ENCODE results near the gene TNRC6A. TPM values are rescaled to one million over a fixed set of nuclear protein-coding genes. Genes with fewer than 3 reads are reported as not detected.
"Not testable (repeated sequence)": the region's sequence is repeated elsewhere in the genome, so short reads cannot be mapped to it uniquely, and the experiment has no call there.

TNRC6A gene
- total RNA-seq, 2 experiments from 2014 or later = 47.4 to 49.3 TPM

- no peak overlapping the region for H3K27ac Mint-ChIP-seq
Measured at GRCh38 chr16:24833352-24833751, 103.9 kb downstream of the TNRC6A start.

GRCh38 chr16:24834459-24835335 lies 105.2 kb downstream of the TNRC6A start:
- Mint-ChIP-seq H3K4me3 (no peak overlapping the region), H3K4me1 (no peaks in the 10 kb centered on the region), H3K27ac (no peak overlapping the region), H3K36me3 (ENCODE audit: low read depth) (no peaks in the 10 kb centered on the region), H3K9me3 (no peaks in the 10 kb centered on the region), H3K27me3 (no peaks in the 10 kb centered on the region)
- CTCF ChIA-PET = interaction anchor here (0.8 to 1.5 kb wide), 2 partner anchors 9 to 60 kb away, joined by 3 to 5 read pairs; no protein-coding TSS in a partner anchor
- POLR2A ChIA-PET = no interaction called here
- no peak for DNase-seq

More at GRCh38 chr16:24833352-24833751, 103.9 kb downstream of the TNRC6A start:
- no peaks in the 10 kb centered on the region for H3K9me3 Mint-ChIP-seq
- no peaks in the 10 kb centered on the region for H3K27me3 Mint-ChIP-seq
- DNase-seq = no peak
- ChIA-PET POLR2A (no interaction called here), CTCF (interaction anchor here (0.7 kb wide), 1 partner anchor 445 kb away, joined by 3 read pairs; no protein-coding TSS in a partner anchor)
- H3K4me1 Mint-ChIP-seq = no peaks in the 10 kb centered on the region
- no peak overlapping the region for H3K4me3 Mint-ChIP-seq
- H3K36me3 Mint-ChIP-seq (ENCODE audit: low read depth) = no peaks in the 10 kb centered on the region

GRCh38 chr16:24836836-24837235 lies 107.4 kb downstream of the TNRC6A start:
- no peak for DNase-seq
- POLR2A ChIA-PET = no interaction called here
- Mint-ChIP-seq H3K27me3 (no peaks in the 10 kb centered on the region), H3K4me3 (no peak overlapping the region), H3K4me1 (no peaks in the 10 kb centered on the region), H3K27ac (no peak overlapping the region), H3K36me3 (ENCODE audit: low read depth) (no peaks in the 10 kb centered on the region), H3K9me3 (no peaks in the 10 kb centered on the region)
- CTCF ChIA-PET = interaction anchor here (0.5 kb wide), 1 partner anchor 73 kb away, joined by 3 read pairs; no protein-coding TSS in a partner anchor

GRCh38 chr16:24837969-24838368 lies 108.5 kb downstream of the TNRC6A start:
- Mint-ChIP-seq H3K27ac (no peak overlapping the region), H3K36me3 (ENCODE audit: low read depth) (no peaks in the 10 kb centered on the region), H3K4me1 (no peaks in the 10 kb centered on the region), H3K9me3 (no peaks in the 10 kb centered on the region), H3K4me3 (no peak overlapping the region), H3K27me3 (no peaks in the 10 kb centered on the region)
- DNase-seq = no peak
- POLR2A ChIA-PET = no interaction called here
- CTCF ChIA-PET = interaction anchor here (1.0 kb wide), 1 partner anchor 63 kb away, joined by 4 read pairs; no protein-coding TSS in a partner anchor

- ChIA-PET POLR2A (no interaction called here), CTCF (interaction anchor here (0.6 to 1.0 kb wide), 2 partner anchors 62 to 174 kb away, joined by 3 to 4 read pairs; no protein-coding TSS in a partner anchor)
- H3K27ac Mint-ChIP-seq = no peak overlapping the region
- H3K27me3 Mint-ChIP-seq = no peaks in the 10 kb centered on the region
- no peaks in the 10 kb centered on the region for H3K4me1 Mint-ChIP-seq
- DNase-seq = no peak
- no peaks in the 10 kb centered on the region for H3K9me3 Mint-ChIP-seq
- no peak overlapping the region for H3K4me3 Mint-ChIP-seq
- no peaks in the 10 kb centered on the region for H3K36me3 Mint-ChIP-seq (ENCODE audit: low read depth)
Measured at GRCh38 chr16:24838554-24839266, 109.3 kb downstream of the TNRC6A start.

DNA sequence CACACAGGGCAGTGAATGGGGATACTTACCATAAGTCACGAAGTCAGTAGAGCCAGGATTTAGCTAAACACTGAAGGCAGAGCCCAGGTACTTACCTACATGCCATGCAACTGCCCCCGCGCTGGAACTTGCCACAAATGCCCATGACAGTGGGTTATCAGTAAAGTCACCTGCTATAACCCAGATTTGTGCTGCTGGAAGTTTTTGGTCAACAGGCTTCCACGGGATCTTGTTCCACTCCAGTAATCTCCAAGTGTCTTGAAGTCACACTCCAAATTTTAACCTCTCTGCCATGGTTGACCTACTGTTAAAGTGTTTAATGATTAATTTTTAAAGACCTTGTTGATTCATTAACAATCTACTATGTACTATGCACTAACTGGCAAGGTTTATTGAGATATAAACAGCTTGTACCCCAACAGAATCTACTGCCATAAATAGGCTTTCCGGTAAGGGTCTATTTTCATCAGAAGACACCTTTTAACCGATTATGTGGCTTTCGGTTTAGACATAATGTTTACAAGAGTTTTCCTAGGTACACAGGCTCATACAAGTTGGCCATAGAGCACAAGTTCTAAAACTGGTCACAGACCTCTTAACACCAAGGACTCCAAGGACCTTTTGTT lies 110.0 kb downstream of the TNRC6A start:
- no peak for DNase-seq
- H3K9me3 Mint-ChIP-seq = no peaks in the 10 kb centered on the region
- no peaks in the 10 kb centered on the region for H3K27me3 Mint-ChIP-seq
- no peak overlapping the region for H3K27ac Mint-ChIP-seq
- no peak overlapping the region for H3K4me3 Mint-ChIP-seq
- no peaks in the 10 kb centered on the region for H3K4me1 Mint-ChIP-seq
- H3K36me3 Mint-ChIP-seq (ENCODE audit: low read depth) = no peaks in the 10 kb centered on the region
- CTCF ChIA-PET = no interaction called here
- POLR2A ChIA-PET = no interaction called here

- H3K4me3 Mint-ChIP-seq = no peak overlapping the region
Measured at GRCh38 chr16:24841291-24841690, 111.8 kb downstream of the TNRC6A start.

DNA sequence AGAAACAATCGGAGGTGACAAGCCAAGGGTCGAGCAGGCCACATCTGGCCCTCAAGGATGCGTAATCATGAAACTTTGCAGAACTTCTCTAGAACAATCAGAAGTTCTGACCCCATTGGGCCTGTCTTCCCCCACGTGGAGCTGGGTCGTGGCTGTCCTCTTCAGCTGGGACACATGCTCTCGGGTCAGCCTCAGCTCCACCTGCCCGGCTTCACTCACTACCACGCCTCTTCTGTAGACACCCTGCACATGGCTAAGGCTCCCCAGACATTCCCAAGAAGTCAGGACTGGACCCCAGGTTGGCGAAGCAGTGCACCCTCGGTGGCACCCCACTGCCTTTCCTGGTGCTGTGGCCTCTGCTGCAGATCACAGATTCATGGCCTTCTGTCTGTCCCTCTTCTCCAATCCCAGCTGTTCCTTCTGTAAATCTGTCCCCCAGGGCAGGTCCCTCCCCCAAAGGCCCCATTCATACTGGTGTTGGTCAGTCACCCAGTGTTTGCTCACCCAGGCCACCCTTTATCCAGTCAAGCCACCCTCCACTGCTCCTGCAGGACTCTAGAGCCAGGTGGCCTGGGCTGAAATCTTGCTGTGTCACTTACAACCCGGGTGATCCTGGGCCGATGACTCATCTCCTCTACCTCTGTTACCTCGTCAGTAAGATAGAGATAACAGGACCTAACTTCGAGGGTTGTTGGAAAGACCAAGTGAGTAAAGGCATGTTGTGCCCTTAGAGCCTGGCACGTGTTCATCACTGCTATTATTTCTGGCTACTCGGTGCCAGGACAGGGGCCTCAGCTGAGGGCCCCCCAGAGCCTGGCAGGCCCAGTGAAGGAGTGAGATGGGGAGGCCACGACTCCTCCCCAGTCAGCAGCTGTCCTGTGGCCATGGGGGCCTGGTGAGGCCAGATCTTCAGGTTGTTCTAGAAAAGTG lies 114.9 kb downstream of the TNRC6A start:
- H3K4me3 Mint-ChIP-seq = no peak overlapping the region
- peaks cover 3% of the 10 kb centered on the region for H3K27me3 Mint-ChIP-seq
- no peaks in the 10 kb centered on the region for H3K36me3 Mint-ChIP-seq (ENCODE audit: low read depth)
- no peak for DNase-seq
- H3K27ac Mint-ChIP-seq = no peak overlapping the region
- POLR2A ChIA-PET = no interaction called here
- H3K9me3 Mint-ChIP-seq = no peaks in the 10 kb centered on the region
- CTCF ChIA-PET = no interaction called here
- no peaks in the 10 kb centered on the region for H3K4me1 Mint-ChIP-seq

More at GRCh38 chr16:24841291-24841690, 111.8 kb downstream of the TNRC6A start:
- Mint-ChIP-seq H3K36me3 (ENCODE audit: low read depth) (no peaks in the 10 kb centered on the region), H3K4me1 (no peaks in the 10 kb centered on the region), H3K27ac (no peak overlapping the region), H3K9me3 (no peaks in the 10 kb centered on the region), H3K27me3 (no peaks in the 10 kb centered on the region)
- CTCF ChIA-PET = no interaction called here
- POLR2A ChIA-PET = no interaction called here
- DNase-seq = no peak

- DNase-seq; H3K4me3 Mint-ChIP-seq; H3K36me3 Mint-ChIP-seq (ENCODE audit: low read depth); H3K27ac Mint-ChIP-seq; CTCF ChIA-PET; H3K9me3 Mint-ChIP-seq; POLR2A ChIA-PET; H3K27me3 Mint-ChIP-seq; H3K4me1 Mint-ChIP-seq: not testable (repeated sequence)
Measured at GRCh38 chr16:24845031-24845365, 115.5 kb downstream of the TNRC6A start.

GRCh38 chr16:24845726-24846547 lies 116.5 kb downstream of the TNRC6A start, which contains the start of gene SLC5A11:
Gene SLC5A11, plus strand, starts transcription at chr16:24845963. Its CDS starts 12,681 bp downstream, at chr16:24858644.
- POLR2A ChIA-PET = no interaction called here
- CTCF ChIA-PET = interaction anchor here (0.6 kb wide), 1 partner anchor 32 kb away, joined by 5 read pairs; no protein-coding TSS in a partner anchor
- H3K9me3 Mint-ChIP-seq = no peaks in the 10 kb centered on the region
- peaks cover 6% of the 10 kb centered on the region for H3K4me1 Mint-ChIP-seq
- no peak within 1 kb of the TSS for H3K4me3 Mint-ChIP-seq
- peaks cover 3% of the 10 kb centered on the region for H3K27me3 Mint-ChIP-seq
- no peak for DNase-seq
- no peaks in the 10 kb centered on the region for H3K36me3 Mint-ChIP-seq (ENCODE audit: low read depth)
- H3K27ac Mint-ChIP-seq = no peak within 1 kb of the TSS

DNA sequence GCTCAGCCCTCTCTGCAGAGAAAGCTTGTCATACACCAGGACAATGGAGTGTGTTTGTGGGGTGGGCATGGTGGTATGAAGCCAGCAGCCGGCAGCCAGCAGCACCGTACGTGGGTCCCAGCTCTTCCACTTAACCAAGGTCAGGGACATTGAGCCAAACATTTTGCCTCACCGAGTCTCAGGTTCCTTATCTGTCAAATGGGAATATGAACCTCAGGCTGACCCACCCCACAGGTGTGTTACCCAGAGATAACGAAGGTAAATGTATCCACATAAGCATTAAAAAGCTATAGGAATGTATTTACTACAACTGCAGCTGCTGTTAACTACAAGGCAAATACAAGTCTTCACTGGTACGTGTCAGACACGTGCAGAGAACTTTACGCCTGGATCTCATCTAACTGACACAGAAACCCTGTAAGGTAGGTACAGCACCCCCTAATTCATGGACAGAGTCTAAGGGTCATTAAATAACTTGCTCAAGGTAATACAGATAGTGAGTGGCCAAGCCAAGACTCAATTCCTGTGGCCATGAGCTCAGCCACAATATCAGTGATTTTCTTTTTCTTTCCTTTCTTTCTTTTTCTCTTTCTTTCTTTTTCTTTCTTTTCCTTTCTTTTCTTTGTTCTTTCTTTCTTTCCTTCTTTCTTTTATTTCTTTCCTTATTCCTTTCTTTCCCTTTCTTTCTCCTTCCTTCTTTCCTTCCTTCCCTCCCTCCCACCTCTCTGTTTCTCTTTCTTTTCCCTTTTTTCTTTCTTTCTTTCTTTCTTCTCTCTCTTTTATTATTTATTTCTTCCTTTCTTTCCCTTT lies 117.3 kb downstream of the TNRC6A start:
- peaks cover 3% of the 10 kb centered on the region for H3K27me3 Mint-ChIP-seq
- POLR2A ChIA-PET = no interaction called here

More for the DNA sequence above, 117.3 kb downstream of the TNRC6A start:
- H3K4me1 Mint-ChIP-seq = peaks cover 6% of the 10 kb centered on the region
- CTCF ChIA-PET = interaction anchor here (0.6 to 0.7 kb wide), 2 partner anchors 33 to 112 kb away, joined by 3 to 5 read pairs; no protein-coding TSS in a partner anchor
- H3K4me3 Mint-ChIP-seq = no peak overlapping the region
- H3K36me3 Mint-ChIP-seq (ENCODE audit: low read depth) = no peaks in the 10 kb centered on the region
- H3K9me3 Mint-ChIP-seq = no peaks in the 10 kb centered on the region
- no peak for DNase-seq
- no peak overlapping the region for H3K27ac Mint-ChIP-seq
